WERI-Rb-1 (cell line): ENCODE results near the gene RAN.
"Not testable (repeated sequence)": the region's sequence is repeated elsewhere in the genome, so short reads cannot be mapped to it uniquely, and the experiment has no call there.

ENCODE experiments used
- DNase-seq: peaks from one replicate; pipeline ENCODE4 v3.0.0-alpha.2; 2020
- H3K27ac ChIP-seq: fragments of 250-450 bp; sonication (Bioruptor Pico); 2 replicates; pipeline ENCODE4 v1.5.1; 2020; ENCODE audit warnings: mild to moderate bottlenecking, moderate library complexity
- H3K27me3 ChIP-seq: fragments of 250-450 bp; sonication (Bioruptor Pico); 2 replicates; pipeline ENCODE4 v1.5.1; 2021; ENCODE audit warnings: mild to moderate bottlenecking, low read depth, moderate library complexity; ENCODE audit not compliant: insufficient read depth, severe bottlenecking
- H3K36me3 ChIP-seq: fragments of 250-450 bp; sonication (Bioruptor Pico); 2 replicates; pipeline ENCODE4 v1.5.1; 2020; ENCODE audit warnings: mild to moderate bottlenecking, moderate library complexity
- H3K4me3 ChIP-seq: 2 replicates; pipeline ENCODE4 v1.5.1; 2011; ENCODE audit warnings: low read depth, mild to moderate bottlenecking, control low read depth, low read length
- H3K9me3 ChIP-seq: fragments of 250-450 bp; sonication (Bioruptor Pico); 2 replicates; pipeline ENCODE4 v1.5.1; 2021; ENCODE audit warnings: mild to moderate bottlenecking, moderate library complexity; ENCODE audit not compliant: severe bottlenecking
- TF ChIP-seq, protein P1 (sequence below): IDR thresholded peaks from 2 replicates; pipeline ENCODE4 v1.5.1; 2011; ENCODE audit warnings: low read depth, mild to moderate bottlenecking, control low read depth, inconsistent platforms, low read length

The RAN gene

GRCh38 chr12:130873106-130873795 lies 1.4 kb downstream of the RAN start:
- peak overlapping the region; percentile 77 for H3K4me3 ChIP-seq
- no peaks in the 10 kb centered on the region for H3K27me3 ChIP-seq
- peaks cover 5% of the 10 kb centered on the region for H3K9me3 ChIP-seq
- H3K36me3 ChIP-seq: peaks cover 50% of the 10 kb centered on the region
- no peak for DNase-seq
- H3K27ac ChIP-seq: peak overlapping the region; percentile 94
- TF ChIP-seq, protein P1, sequence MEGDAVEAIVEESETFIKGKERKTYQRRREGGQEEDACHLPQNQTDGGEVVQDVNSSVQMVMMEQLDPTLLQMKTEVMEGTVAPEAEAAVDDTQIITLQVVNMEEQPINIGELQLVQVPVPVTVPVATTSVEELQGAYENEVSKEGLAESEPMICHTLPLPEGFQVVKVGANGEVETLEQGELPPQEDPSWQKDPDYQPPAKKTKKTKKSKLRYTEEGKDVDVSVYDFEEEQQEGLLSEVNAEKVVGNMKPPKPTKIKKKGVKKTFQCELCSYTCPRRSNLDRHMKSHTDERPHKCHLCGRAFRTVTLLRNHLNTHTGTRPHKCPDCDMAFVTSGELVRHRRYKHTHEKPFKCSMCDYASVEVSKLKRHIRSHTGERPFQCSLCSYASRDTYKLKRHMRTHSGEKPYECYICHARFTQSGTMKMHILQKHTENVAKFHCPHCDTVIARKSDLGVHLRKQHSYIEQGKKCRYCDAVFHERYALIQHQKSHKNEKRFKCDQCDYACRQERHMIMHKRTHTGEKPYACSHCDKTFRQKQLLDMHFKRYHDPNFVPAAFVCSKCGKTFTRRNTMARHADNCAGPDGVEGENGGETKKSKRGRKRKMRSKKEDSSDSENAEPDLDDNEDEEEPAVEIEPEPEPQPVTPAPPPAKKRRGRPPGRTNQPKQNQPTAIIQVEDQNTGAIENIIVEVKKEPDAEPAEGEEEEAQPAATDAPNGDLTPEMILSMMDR: no peak

DNA sequence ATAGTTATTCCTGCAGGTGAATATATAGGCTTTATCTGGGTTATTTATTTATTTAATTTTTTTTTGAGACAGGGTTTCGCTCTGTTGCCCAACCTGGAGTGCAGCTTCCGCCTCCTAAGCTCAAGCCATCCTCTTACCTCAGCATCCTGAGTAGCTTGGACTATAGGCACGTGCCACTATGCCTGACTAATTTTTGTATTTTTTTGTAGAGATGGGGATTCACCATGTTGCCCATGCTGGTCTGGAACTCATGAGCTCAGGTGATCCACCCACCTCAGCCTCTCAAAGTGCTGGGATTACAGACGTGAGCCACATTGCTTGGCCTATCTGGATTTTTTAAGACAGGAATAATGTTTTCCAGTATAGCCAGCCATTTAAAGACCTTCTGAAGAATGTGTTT lies 2.0 kb downstream of the RAN start:
- no peak for DNase-seq
- peaks cover 50% of the 10 kb centered on the region for H3K36me3 ChIP-seq

GRCh38 chr12:130874696-130875095 lies 2.8 kb downstream of the RAN start:
- Histone ChIP-seq H3K4me3 (no peak overlapping the region), H3K9me3 (peaks cover 5% of the 10 kb centered on the region), H3K27me3 (no peaks in the 10 kb centered on the region), H3K27ac (no peak overlapping the region), H3K36me3 (peaks cover 50% of the 10 kb centered on the region)
- DNase-seq: no peak
- TF ChIP-seq, protein P1: no peak

More for the DNA sequence above, 2.0 kb downstream of the RAN start:
- H3K9me3 ChIP-seq: peaks cover 5% of the 10 kb centered on the region
- peak overlapping the region; percentile 77; the same call in 1 of the 2 replicates for H3K4me3 ChIP-seq
- no peak overlapping the region for H3K27ac ChIP-seq
- no peaks in the 10 kb centered on the region for H3K27me3 ChIP-seq
- TF ChIP-seq, protein P1: no peak

DNA sequence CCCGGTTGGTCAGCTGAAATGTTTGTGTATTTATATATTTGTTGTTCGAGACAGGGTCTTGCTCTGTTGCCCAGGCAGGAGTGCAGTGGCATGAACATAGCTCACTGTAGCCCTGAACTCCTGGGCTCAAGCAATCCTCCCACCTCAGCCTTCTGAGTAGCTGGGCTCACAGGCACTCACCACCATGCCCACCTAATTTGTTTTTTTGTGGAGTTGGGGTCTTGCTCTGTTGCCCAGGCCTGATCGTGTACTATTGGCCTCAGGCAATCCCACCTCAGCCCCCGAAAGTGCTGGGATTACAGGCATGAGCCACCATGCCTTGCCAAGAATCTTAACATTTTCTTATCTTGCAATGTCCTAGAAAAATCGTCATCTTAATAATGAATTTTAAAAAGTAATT lies 3.3 kb downstream of the RAN start:
- TF ChIP-seq, protein P1: no peak
- H3K27ac ChIP-seq: no peak overlapping the region
- H3K27me3 ChIP-seq: no peaks in the 10 kb centered on the region
- DNase-seq: no peak
- H3K36me3 ChIP-seq: peaks cover 50% of the 10 kb centered on the region
- no peak overlapping the region for H3K4me3 ChIP-seq
- H3K9me3 ChIP-seq: peaks cover 5% of the 10 kb centered on the region

DNA sequence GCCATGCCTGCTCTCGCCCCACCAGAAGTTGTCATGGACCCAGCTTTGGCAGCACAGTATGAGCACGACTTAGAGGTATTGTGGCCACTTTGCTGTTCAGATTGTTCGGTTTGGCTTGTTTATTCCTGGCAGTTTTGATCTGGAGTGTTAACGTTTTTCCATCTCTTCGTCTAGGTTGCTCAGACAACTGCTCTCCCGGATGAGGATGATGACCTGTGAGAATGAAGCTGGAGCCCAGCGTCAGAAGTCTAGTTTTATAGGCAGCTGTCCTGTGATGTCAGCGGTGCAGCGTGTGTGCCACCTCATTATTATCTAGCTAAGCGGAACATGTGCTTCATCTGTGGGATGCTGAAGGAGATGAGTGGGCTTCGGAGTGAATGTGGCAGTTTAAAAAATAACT lies 3.8 kb downstream of the RAN start:
- not testable (repeated sequence) for DNase-seq, H3K4me3 ChIP-seq, H3K27me3 ChIP-seq, H3K9me3 ChIP-seq, H3K27ac ChIP-seq
- H3K36me3 ChIP-seq: peaks cover 50% of the 10 kb centered on the region

- H3K36me3 ChIP-seq: peaks cover 50% of the 10 kb centered on the region
- H3K27ac ChIP-seq: no peak overlapping the region
- H3K27me3 ChIP-seq: no peaks in the 10 kb centered on the region
Observed at GRCh38 chr12:130876297-130876696, 4.4 kb downstream of the RAN start.

More at GRCh38 chr12:130876297-130876696, 4.4 kb downstream of the RAN start:
- Histone ChIP-seq H3K9me3 (no peaks in the 10 kb centered on the region), H3K4me3 (no peak overlapping the region)
- TF ChIP-seq, protein P1: no peak
- DNase-seq: no peak
